ENCODE measurements around the gene YBEY.

Gene YBEY

GRCh38 chr21:46248422-46248782, 37.7 kb upstream of the YBEY start:
- DNase-seq (no peak), ATAC-seq (ENCODE audit: insufficient read depth, low read depth) (no peak)
- peaks cover 24% of the 10 kb centered on the region for H4K20me1 ChIP-seq (ENCODE audit: insufficient read depth, low read length)
- no peak overlapping the region for H2AFZ ChIP-seq (ENCODE audit: low read depth, low read length)
- TF ChIP-seq EZH2 (IDR thresholded peaks at IDR 0.05; ENCODE audit: borderline replicate concordance, low read depth, low read length, severe bottlenecking) (no peak), CTCF (IDR thresholded peaks at IDR 0.05; ENCODE audit: borderline replicate concordance, extremely low read depth, low read length, poor library complexity, severe bottlenecking) (no peak)
- H3K27me3 ChIP-seq (ENCODE audit: insufficient read depth, low read length, poor library complexity), result no peaks in the 10 kb centered on the region
- no peak overlapping the region for H3K4me2 ChIP-seq (ENCODE audit: insufficient read depth, low read length)
- H3K4me1 ChIP-seq (ENCODE audit: insufficient read depth, low read length), result no peaks in the 10 kb centered on the region
- no peaks in the 10 kb centered on the region; the same call in 1 of the 2 replicates for H3K79me2 ChIP-seq (ENCODE audit: insufficient read depth, low read length)
- H3K9ac ChIP-seq (ENCODE audit: low read depth, low read length), result no peak overlapping the region
- H3K27ac ChIP-seq (ENCODE audit: low read length), result no peak overlapping the region
- no peak overlapping the region for H3K4me3 ChIP-seq (ENCODE audit: low read depth in 1 of 2, low read length in 2 of 2)
- peaks cover 95% of the 10 kb centered on the region for H3K36me3 ChIP-seq (ENCODE audit: insufficient read depth, low read length)
- no peaks in the 10 kb centered on the region for H3K9me3 ChIP-seq (ENCODE audit: insufficient read depth, low read length, severe bottlenecking)

- H3K4me3 ChIP-seq (ENCODE audit: low read depth in 1 of 2, low read length in 2 of 2), result no peak overlapping the region
- H3K4me1 ChIP-seq (ENCODE audit: insufficient read depth, low read length), result no peaks in the 10 kb centered on the region
- H3K4me2 ChIP-seq (ENCODE audit: insufficient read depth, low read length), result no peak overlapping the region
- no peaks in the 10 kb centered on the region for H3K27me3 ChIP-seq (ENCODE audit: insufficient read depth, low read length, poor library complexity)
- H3K36me3 ChIP-seq (ENCODE audit: insufficient read depth, low read length), result peaks cover 95% of the 10 kb centered on the region
- peaks cover 28% of the 10 kb centered on the region for H4K20me1 ChIP-seq (ENCODE audit: insufficient read depth, low read length)
- H2AFZ ChIP-seq (ENCODE audit: low read depth, low read length), result no peak overlapping the region
- TF ChIP-seq CTCF (IDR thresholded peaks at IDR 0.05; ENCODE audit: borderline replicate concordance, extremely low read depth, low read length, poor library complexity, severe bottlenecking) (no peak), EZH2 (IDR thresholded peaks at IDR 0.05; ENCODE audit: borderline replicate concordance, low read depth, low read length, severe bottlenecking) (no peak)
- ATAC-seq (ENCODE audit: insufficient read depth, low read depth) (no peak), DNase-seq (no peak)
- H3K27ac ChIP-seq (ENCODE audit: low read length), result no peak overlapping the region
- H3K79me2 ChIP-seq (ENCODE audit: insufficient read depth, low read length), result no peaks in the 10 kb centered on the region; the same call in 1 of the 2 replicates
- H3K9me3 ChIP-seq (ENCODE audit: insufficient read depth, low read length, severe bottlenecking), result no peaks in the 10 kb centered on the region
- no peak overlapping the region for H3K9ac ChIP-seq (ENCODE audit: low read depth, low read length)
Measured at GRCh38 chr21:46248827-46249226, 37.3 kb upstream of the YBEY start.

- ATAC-seq (ENCODE audit: insufficient read depth, low read depth) (no peak), DNase-seq (no peak)
- Histone ChIP-seq H3K27me3 (ENCODE audit: insufficient read depth, low read length, poor library complexity) (no peaks in the 10 kb centered on the region), H3K9me3 (ENCODE audit: insufficient read depth, low read length, severe bottlenecking) (no peaks in the 10 kb centered on the region), H2AFZ (ENCODE audit: low read depth, low read length) (no peak overlapping the region), H3K27ac (ENCODE audit: low read length) (no peak overlapping the region), H3K4me2 (ENCODE audit: insufficient read depth, low read length) (no peak overlapping the region), H3K9ac (ENCODE audit: low read depth, low read length) (no peak overlapping the region), H3K4me3 (ENCODE audit: low read depth in 1 of 2, low read length in 2 of 2) (no peak overlapping the region), H3K36me3 (ENCODE audit: insufficient read depth, low read length) (peaks cover 95% of the 10 kb centered on the region), H4K20me1 (ENCODE audit: insufficient read depth, low read length) (0 out of 2 replicates have a peak, but pooled peaks cover 17% of the 10 kb centered on the region), H3K79me2 (ENCODE audit: insufficient read depth, low read length) (no peaks in the 10 kb centered on the region; the same call in 1 of the 2 replicates), H3K4me1 (ENCODE audit: insufficient read depth, low read length) (0 out of 2 replicates have a peak, but pooled peaks cover 5% of the 10 kb centered on the region)
- TF ChIP-seq CTCF (IDR thresholded peaks at IDR 0.05; ENCODE audit: borderline replicate concordance, extremely low read depth, low read length, poor library complexity, severe bottlenecking), result no peak
- TF ChIP-seq EZH2 (IDR thresholded peaks at IDR 0.05; ENCODE audit: borderline replicate concordance, low read depth, low read length, severe bottlenecking), result no peak
Measured at GRCh38 chr21:46250146-46250725, 35.9 kb upstream of the YBEY start.
